PFSK-1 (cell line): ENCODE results near the gene RBM6.

Experiments used
- POLR2AphosphoS5 ChIP-seq: IDR thresholded peaks from 2 replicates; pipeline ENCODE4 v1.6.1; 2012; ENCODE audit warnings: low read depth, mild to moderate bottlenecking, control low read depth, low read length, moderate library complexity
- REST ChIP-seq, 2 experiments: IDR thresholded peaks; 2 replicates each; pipeline versions ENCODE4 v1.6.1 to v1.8.0; 2011 to 2012; ENCODE audit warnings: low read depth in 2 of 2, low read length in 2 of 2, control low read depth in 1 of 2, inconsistent platforms in 1 of 2, mild to moderate bottlenecking in 1 of 2, moderate library complexity in 1 of 2; ENCODE audit not compliant: insufficient read depth in 1 of 2
- SIN3A ChIP-seq: IDR thresholded peaks from 2 replicates; pipeline ENCODE4 v1.6.1; 2012; ENCODE audit warnings: mild to moderate bottlenecking, low read length, moderate library complexity, borderline replicate concordance; ENCODE audit not compliant: insufficient read depth
- TAF1 ChIP-seq: IDR thresholded peaks from 2 replicates; pipeline ENCODE4 v1.6.1; 2012; ENCODE audit warnings: low read length, control low read depth, borderline replicate concordance; ENCODE audit not compliant: insufficient read depth

GRCh38 chr3:49910409-49911123 lies 29.4 kb upstream of the RBM6 start:
- TF ChIP-seq REST (IDR thresholded peaks at IDR 0.05; ENCODE audit: insufficient read depth in 1 of 2, low read depth in 2 of 2, low read length in 2 of 2) (no peak), POLR2AphosphoS5 (no peak), TAF1 (no peak), SIN3A (no peak)
